Left renal cortex interstitium (tissue), 4 donors: Measurements from ENCODE around the gene SLC17A1. TPM values are rescaled to one million over a fixed set of nuclear protein-coding genes. Genes with fewer than 3 reads are reported as not detected.
"Not testable (repeated sequence)": the region's sequence is repeated elsewhere in the genome, so short reads cannot be mapped to it uniquely, and the experiment has no call there.

Experiments used
- DNase-seq, 4 donors: peaks; one replicate each; pipeline ENCODE4 v3.0.0-alpha.2; 2013; ENCODE audit warnings: low read depth in 4 of 4, low spot score in 2 of 4, missing footprints in 1 of 4
- polyA plus RNA-seq, 4 donors: library from polyadenylated mRNA; unstranded; fragments of 120-200 nt; gene quantifications; one replicate each; pipeline ENCODE4 v1.2.1, GENCODE V29; 2013; ENCODE audit not compliant: insufficient read length in 4 of 4

The SLC17A1 gene
- polyA plus RNA-seq, 4 donors: 13.7 to 34.5 (median 30.8) TPM

GRCh38 chr6:25764611-25765010 is 67.2 kb downstream of the SLC17A1 start:
- no peak for DNase-seq

GRCh38 chr6:25757936-25758642 is 73.8 kb downstream of the SLC17A1 start:
- no peak for DNase-seq

- no peak for DNase-seq
Observed at GRCh38 chr6:25756382-25757363, 75.2 kb downstream of the SLC17A1 start.

- DNase-seq: no peak
Observed at GRCh38 chr6:25755483-25755882, 76.4 kb downstream of the SLC17A1 start.

GRCh38 chr6:25754535-25754934 is 77.3 kb downstream of the SLC17A1 start, which contains the start of gene SLC17A4:
TSS of gene SLC17A4 (plus strand) at chr6:25754742. CDS start at chr6:25761963, 7,221 bp downstream.
- DNase-seq: no peak

- DNase-seq: no peak
Observed at GRCh38 chr6:25753079-25753478, 78.8 kb downstream of the SLC17A1 start.

- DNase-seq: no peak
Observed at GRCh38 chr6:25750906-25751305, 80.9 kb downstream of the SLC17A1 start.

GRCh38 chr6:25749837-25750236 is 82.0 kb downstream of the SLC17A1 start:
- DNase-seq: no peak

- not testable (repeated sequence) for DNase-seq
Observed at GRCh38 chr6:25748601-25749517, 83.0 kb downstream of the SLC17A1 start.

- no peak for DNase-seq
Observed at GRCh38 chr6:25748049-25748448, 83.8 kb downstream of the SLC17A1 start.

GRCh38 chr6:25747477-25747876 is 84.4 kb downstream of the SLC17A1 start:
- no peak for DNase-seq

GRCh38 chr6:25746968-25747367 is 84.9 kb downstream of the SLC17A1 start:
- no peak for DNase-seq

- DNase-seq: no peak
Observed at GRCh38 chr6:25745836-25746235, 86.0 kb downstream of the SLC17A1 start.

GRCh38 chr6:25743868-25744267 is 88.0 kb downstream of the SLC17A1 start:
- DNase-seq: no peak

GRCh38 chr6:25735261-25735660 is 96.6 kb downstream of the SLC17A1 start:
- DNase-seq: no peak

Other genes starting within 250 kb of the SLC17A1 start
- gene SCGN, start 179.8 kb downstream of the SLC17A1 start, polyA plus RNA-seq: under 1 TPM in 3 of 4 donors, not detected in 1; 0.21 to 0.27 (median 0.24) TPM
- 1 to 10 TPM in 3 of 4 donors, under 1 TPM in 1; 0.62 to 2.3 (median 1.6) TPM for gene SLC17A4, start 77.3 kb downstream of the SLC17A1 start, polyA plus RNA-seq
- gene SLC17A3, start 42.2 kb upstream of the SLC17A1 start, polyA plus RNA-seq: 1 to 10 TPM in 2 of 4 donors, under 1 TPM in 2; 0.29 to 1.2 (median 1.00) TPM
- gene SLC17A2, start 98.6 kb upstream of the SLC17A1 start, polyA plus RNA-seq: 1 to 10 TPM in 1 of 4 donors, under 1 TPM in 3; 0.38 to 1.2 (median 0.64) TPM
- gene TRIM38, start 130.8 kb upstream of the SLC17A1 start, polyA plus RNA-seq: 10 to 100 TPM in 1 of 4 donors, 1 to 10 TPM in 3; 8.9 to 14.0 (median 9.5) TPM